Middle frontal gyrus (tissue), 1 donor: ENCODE results near the gene PHPT1.
"Not testable (repeated sequence)": the region's sequence is repeated elsewhere in the genome, so short reads cannot be mapped to it uniquely, and the experiment has no call there.

Experiments used
- DNase-seq: peaks from one replicate; pipeline ENCODE4 v3.0.0-alpha.2; 2015; ENCODE audit warnings: low spot score; ENCODE audit errors: extremely low spot score

The PHPT1 gene

GRCh38 chr9:136823136-136824046 is 25.8 kb upstream of the PHPT1 start:
- DNase-seq: no peak

GRCh38 chr9:136824496-136825225 is 24.5 kb upstream of the PHPT1 start:
- no peak for DNase-seq

DNA sequence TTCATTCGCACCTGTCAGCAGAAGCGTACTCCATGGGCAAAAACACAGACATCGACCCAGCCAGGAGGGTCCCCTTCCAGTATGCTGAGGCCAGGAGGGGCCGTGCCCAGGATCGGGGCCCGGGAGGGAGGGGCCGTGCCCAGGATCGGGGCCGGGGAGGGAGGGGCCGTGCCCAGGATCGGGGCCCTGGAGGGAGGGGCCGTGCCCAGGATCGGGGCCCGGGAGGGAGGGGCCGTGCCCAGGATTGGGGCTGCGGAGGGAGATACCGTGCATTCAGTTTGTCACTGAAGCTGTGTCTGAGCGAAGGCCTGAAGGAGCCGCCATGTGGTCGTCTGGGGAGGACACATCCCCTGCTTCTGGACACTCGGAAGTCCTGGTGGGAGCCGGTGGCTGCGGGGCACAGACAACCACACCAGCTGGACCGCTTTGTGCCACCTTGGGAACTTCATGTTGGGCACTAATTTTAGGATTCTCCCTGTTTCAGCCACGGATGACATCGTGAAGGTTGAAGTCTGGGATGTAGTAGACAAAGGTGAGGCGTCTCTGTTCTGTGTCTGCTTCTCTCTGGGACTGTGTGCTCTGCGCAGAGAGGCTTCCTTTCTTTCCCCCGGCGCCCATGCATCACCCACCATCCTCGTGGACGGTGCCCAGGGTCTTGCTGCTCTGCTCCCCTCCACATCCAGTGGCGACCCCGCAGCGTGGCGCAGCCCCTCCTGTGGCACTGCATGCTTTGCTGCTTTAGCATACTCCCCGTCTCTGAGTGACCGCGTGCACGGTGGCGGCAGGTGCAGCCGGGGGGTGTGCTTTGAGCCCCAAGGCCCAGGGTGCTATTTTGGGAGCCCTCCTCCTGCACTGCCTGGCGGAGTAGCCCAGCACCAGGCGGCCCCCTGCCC is 23.7 kb upstream of the PHPT1 start:
- DNase-seq: no peak

DNA sequence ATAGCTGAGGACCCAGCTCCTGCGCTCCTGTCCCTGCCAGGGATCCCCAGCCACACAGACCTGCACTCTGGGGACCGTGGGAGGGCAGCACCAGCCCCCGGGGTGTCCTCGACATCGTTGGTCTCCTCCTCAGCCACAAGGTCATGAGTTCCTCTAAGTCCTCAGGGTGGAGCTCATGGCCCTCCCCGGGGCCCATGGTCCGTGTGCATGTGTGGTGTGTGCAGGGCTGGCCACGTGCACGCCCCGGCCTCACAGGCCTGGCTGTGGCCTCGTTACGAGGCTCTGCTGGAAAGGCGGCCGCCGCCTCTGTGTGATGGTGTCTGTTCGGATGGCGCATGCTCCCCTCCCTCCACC is 23.0 kb upstream of the PHPT1 start:
- DNase-seq: no peak

GRCh38 chr9:136826703-136827582 is 22.3 kb upstream of the PHPT1 start:
- DNase-seq: no peak

- no peak for DNase-seq
Measured at GRCh38 chr9:136827794-136828473, 21.3 kb upstream of the PHPT1 start.

DNA sequence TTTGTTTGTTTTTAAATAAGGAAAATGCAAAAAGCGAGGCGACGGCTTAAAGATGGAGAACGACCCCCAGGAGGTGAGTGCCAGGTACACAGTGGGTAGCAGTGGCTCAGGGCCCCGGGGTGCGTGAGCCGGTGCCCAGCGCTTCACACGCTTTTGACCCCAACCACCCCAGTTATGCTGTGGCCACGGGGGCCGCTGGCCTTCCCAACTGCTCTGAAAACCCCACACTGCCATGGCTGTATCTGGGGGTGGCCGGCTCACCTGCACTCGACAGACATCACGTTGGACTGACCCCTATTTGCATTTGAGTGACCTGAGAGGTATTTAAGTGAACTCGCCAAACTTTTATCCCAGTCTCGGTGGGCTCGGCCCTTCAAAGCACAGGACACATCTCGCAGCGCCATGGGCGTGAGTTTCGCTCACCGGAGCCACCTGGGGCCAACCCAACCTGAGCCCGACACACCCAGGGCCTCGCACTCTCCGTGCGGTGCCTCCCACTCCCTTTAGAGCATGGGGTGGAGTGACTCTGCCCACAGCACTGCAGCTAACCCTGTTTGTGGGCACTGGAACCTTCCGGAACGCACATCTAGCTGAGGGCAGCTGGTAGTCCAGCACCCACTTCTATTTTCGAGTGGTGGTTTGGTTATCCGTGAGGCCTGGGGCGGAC is 20.6 kb upstream of the PHPT1 start:
- DNase-seq: no peak

DNA sequence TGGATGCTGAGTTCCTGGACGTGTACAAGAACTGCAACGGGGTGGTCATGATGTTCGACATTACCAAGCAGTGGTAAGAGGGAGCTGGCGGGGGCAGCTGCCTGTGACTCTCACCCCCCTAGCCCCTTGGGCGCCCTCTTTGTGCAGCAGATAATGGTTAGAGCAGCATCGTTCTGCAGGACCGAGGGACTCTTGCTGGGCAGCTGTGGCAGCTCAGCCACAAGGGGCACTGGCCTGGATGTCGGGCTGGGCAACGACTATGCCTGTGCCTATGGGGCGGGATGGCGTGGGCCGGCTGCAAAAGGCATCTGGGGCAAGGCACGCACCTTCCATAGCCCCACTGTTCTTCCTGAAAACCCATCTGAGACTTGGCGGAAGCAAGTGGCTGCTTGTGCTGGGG is 19.8 kb upstream of the PHPT1 start:
- DNase-seq: no peak

- DNase-seq: no peak
Measured at GRCh38 chr9:136829981-136830885, 19.0 kb upstream of the PHPT1 start.

DNA sequence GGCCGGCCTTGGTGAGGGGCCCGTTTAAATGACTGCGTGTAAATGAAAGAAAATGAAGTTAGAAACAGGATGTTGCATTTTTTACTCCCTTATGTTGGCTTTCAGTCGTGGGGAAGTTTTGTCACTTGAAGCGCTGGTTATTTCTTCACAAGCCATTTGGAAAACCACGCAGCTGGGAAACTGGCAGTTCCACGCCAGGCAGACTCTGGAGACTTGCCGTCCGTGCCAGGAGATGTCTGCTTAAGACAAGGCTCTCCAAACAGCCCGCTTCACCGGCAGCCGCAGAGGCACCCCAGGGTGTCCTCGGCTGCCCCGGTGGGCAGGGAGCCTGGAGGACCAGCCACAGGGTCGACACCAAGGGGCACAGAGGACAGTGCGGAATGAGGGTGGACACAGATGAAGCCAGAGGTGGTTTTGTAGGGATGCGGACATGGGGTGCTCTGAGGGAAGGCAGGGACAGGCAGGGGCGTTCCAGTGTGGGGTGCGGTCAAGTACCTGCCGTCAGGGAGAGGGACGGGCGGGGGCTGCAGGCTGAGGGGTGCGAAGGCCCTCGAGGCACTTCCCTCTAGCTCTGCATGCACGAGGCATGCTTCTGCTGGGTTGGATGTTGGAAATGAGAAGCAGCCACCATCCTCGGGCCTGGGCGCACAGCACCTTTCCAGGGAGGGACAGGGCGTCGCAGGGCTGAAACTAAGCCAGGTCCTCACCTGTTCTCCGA is 18.0 kb upstream of the PHPT1 start:
- DNase-seq: no peak

DNA sequence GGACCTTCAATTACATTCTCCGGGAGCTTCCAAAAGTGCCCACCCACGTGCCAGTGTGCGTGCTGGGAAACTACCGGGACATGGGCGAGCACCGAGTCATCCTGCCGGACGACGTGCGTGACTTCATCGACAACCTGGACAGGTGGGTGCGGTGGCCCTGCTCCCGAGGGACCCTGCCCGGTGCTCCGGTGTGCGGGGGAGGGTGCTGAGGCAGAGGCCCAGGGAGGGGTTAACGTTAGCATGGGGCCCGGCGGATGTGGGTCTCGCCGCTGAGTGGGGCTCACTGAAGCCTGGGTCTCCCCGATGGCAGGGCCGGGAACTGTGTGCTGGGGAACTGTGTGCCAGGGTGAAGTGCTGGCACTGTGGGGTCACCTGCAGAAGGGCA is 17.5 kb upstream of the PHPT1 start:
- no peak for DNase-seq

GRCh38 chr9:136832581-136832980 is 16.6 kb upstream of the PHPT1 start:
- DNase-seq: no peak

DNA sequence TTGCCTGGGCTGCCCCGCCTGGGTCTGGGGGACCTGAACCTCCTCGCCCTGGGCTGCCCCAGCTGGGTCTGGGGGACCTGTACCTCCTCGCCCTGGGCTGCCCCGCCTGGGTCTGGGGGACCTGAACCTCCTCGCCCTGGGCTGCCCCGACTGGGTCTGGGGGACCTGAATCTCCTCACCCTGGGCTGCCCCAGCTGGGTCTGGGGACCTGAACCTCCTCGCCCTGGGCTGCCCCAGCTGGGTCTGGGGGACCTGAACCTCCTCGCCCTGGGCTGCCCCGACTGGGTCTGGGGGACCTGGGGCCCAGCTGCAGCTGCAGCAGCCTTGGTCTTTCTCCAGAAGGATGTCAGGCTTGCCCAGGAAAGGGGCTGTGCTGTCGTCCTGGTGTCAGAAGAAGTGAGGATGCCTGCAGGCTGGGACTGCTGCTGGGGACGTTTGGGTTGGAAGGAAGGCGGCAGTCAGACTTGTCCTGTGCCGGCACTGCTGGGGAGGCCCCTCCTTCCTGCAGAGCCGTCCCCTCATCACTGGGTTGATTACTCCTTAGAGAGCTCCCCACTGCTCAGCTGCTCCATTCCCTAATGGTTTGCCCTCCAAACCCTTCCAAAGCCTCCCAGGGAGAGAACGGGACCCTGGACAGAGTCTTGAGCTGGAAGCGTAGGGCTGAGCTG is 15.7 kb upstream of the PHPT1 start:
- not testable (repeated sequence) for DNase-seq

DNA sequence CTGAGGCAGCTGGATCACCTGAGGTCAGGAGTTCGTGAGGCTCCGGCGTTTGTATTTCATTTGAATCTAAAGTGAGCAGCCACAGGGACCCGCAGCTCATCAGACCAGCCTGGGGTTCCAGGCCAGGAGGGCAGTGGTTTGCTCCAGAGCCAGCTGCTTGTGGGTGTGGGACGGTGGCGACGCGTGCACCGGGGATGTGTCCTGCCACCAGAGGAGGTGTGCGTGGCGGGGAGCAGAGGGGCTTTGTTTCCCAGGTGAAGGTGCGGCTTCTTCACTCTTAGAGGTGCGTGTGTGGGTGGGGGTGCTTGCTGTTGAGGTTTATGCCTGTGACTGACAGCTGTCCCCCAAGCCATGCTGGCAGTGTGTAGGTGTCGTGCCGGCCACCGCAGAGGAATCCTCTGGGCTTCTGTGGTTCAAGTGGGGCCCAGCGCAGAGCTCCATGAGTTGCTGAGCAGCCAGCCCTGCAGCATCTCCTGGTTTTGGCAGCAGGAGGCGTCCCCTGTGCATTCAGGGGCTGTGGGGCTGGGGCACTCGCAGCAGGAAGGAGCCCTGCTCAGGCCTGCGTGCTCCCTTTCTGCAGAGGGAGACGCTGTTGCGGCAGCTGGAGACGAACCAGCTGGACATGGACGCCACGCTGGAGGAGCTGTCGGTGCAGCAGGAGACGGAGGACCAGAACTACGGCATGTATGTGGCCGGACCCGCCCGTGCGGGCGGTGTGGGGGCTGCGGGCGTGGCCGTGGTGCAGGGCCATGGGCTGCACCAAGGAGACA is 13.9 kb upstream of the PHPT1 start:
- DNase-seq: no peak

- DNase-seq: no peak
Measured at GRCh38 chr9:136835932-136836904, 13.0 kb upstream of the PHPT1 start.
